Muscle layer of duodenum (tissue), 2 donors: Measurements from ENCODE around the gene JAK1.

ENCODE experiments used
- H3K27ac ChIP-seq: one replicate; pipeline ENCODE4 v1.7.0; 2013; ENCODE audit warnings: mild to moderate bottlenecking, low read length
- H3K27me3 ChIP-seq: one replicate; pipeline ENCODE4 v1.7.0; 2013; ENCODE audit warnings: low read depth, mild to moderate bottlenecking, control low read depth, low read length
- H3K36me3 ChIP-seq, 2 donors: one replicate each; pipeline ENCODE4 v1.7.0; 2013; ENCODE audit warnings: low read length in 2 of 2, control low read depth in 1 of 2, mild to moderate bottlenecking in 1 of 2; ENCODE audit not compliant: insufficient read depth in 2 of 2, control insufficient read depth in 1 of 2
- H3K4me1 ChIP-seq, 2 donors: one replicate each; pipeline ENCODE4 v1.7.0; 2013; ENCODE audit warnings: low read length in 2 of 2, mild to moderate bottlenecking in 2 of 2, control low read depth in 1 of 2, moderate library complexity in 1 of 2; ENCODE audit not compliant: insufficient read depth in 2 of 2, control insufficient read depth in 1 of 2
- H3K4me3 ChIP-seq, 2 donors: one replicate each; pipeline ENCODE4 v1.7.0; 2013; ENCODE audit warnings: low read length in 2 of 2, low read depth in 1 of 2, mild to moderate bottlenecking in 1 of 2
- H3K9me3 ChIP-seq, 2 donors: one replicate each; pipeline ENCODE4 v1.7.0; 2013; ENCODE audit warnings: low read length in 2 of 2, control low read depth in 1 of 2, mild to moderate bottlenecking in 1 of 2; ENCODE audit not compliant: control insufficient read depth in 1 of 2
- donor health status: healthy.

Gene JAK1

DNA sequence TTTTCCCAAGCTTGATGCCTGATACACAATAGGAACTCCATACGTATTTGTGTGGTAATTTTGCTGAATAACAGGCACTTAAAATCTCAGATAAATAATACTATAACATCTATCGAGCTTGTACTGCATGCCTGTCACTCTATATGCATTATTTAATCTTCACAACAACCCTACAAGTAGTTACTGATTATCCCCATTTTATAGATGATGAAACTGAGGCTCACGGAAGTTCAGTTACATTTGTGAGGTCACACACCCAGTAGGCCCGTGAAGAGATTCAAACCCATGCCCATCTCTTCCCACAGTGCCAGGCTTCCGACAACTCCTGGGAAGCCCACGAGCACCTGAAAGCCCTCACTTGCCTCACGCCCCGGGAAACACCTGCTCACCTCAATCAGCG is 122.7 kb downstream of the JAK1 start:
- Histone ChIP-seq H3K9me3 (no peaks in the 10 kb centered on the region), H3K27me3 (no peaks in the 10 kb centered on the region), H3K36me3 (peaks cover 63 to 87% of the 10 kb centered on the region in 2 donors), H3K4me3 (no peak overlapping the region), H3K4me1 (no peaks in the 10 kb centered on the region), H3K27ac (no peak overlapping the region)

DNA sequence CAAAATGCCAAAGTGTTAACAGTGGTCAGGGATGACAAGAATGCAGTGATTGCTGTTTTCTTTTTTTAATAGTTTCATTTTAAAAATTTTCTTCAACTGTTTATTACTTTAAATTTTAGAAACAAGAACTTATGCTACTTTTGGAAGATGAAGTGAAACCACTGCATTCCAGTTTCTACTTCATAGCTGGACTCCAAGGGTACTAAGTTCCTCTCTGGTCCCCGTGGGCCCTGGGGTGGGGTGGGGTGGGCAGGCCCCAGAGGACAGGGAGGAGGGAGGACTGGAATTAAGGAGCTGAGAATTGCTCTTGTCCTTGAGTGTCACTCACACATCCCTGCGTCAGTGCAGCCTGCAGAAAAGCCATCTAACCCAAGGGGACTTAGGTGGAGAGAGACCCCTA is 124.1 kb downstream of the JAK1 start:
- Histone ChIP-seq H3K9me3 (no peaks in the 10 kb centered on the region), H3K36me3 (peaks cover 74 to 90% of the 10 kb centered on the region in 2 donors), H3K4me3 (no peak overlapping the region), H3K27ac (no peak overlapping the region), H3K27me3 (no peaks in the 10 kb centered on the region), H3K4me1 (no peaks in the 10 kb centered on the region)

DNA sequence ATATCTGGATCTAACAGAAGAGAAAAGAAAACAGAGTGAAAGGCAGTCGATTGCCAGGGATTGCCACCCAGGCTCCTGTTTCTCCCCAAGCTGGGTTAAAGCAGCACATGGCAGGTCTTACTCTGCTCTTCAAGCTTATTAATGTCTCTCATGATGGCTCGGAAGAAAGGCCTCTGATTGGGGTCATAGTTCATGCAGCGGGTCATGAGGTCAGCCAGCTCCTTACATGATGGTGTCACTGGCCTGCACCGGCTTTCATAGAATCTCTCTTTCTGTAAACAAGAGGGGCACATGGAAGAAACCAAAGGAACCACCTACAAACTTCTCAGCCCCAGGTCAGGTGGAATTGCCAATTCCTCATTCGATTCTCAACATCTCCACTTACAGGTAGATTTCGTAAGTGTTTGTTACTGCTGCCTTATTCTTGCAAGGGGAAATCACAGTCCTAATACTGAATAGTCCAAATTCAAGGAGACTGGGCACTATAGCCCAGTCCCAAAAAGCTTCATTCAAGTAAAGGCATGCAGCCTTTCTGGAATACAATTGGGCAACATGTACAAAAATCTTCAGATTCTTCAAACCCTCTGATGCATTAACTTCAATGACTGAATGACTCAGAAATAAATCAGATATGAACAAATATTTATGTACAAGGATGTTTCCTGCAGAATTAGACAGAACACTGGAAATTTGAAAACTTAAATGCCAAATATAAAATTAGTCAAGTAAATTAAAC is 124.9 kb downstream of the JAK1 start:
- no peak overlapping the region for H3K27ac ChIP-seq

DNA sequence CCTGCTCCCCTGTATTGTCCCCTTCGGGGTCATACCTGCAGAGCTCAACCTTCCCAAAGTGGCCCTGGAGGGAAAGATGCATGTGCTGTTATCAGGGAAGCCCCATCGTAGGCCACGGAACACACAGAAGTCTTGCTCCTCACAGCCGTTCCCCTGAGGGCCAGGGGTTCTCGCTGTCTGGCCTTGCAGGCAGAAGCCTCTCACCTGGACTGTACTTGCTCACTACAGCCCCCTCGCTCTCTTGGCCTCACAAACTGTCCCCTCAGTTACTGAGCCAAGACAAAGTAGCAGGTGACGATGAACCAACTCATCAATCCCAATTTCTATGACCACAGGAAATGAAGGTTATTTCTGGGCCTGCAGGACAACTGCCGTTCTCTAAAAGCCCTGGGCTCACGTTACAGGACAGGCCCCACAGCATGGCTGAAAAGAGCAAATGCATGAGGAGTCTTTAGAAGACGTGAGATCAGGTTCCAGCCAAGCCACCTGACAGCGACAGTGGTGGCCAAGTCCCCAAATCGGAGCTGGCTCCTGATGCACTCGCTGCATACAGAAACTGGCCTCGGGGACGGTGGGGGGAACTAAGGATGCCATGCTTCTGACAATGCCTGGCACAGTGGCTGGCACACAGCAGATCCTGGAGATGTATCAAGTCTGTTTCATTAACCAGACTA is 126.5 kb downstream of the JAK1 start:
- Histone ChIP-seq H3K36me3 (peaks cover 80 to 86% of the 10 kb centered on the region in 2 donors), H3K9me3 (no peaks in the 10 kb centered on the region), H3K27me3 (no peaks in the 10 kb centered on the region), H3K4me3 (no peak overlapping the region), H3K4me1 (no peaks in the 10 kb centered on the region), H3K27ac (no peak overlapping the region)

More for the DNA sequence above, 124.9 kb downstream of the JAK1 start:
- no peaks in the 10 kb centered on the region for H3K4me1 ChIP-seq
- H3K4me3 ChIP-seq: no peak overlapping the region
- H3K27me3 ChIP-seq: no peaks in the 10 kb centered on the region
- no peaks in the 10 kb centered on the region for H3K9me3 ChIP-seq
- peaks cover 75 to 88% of the 10 kb centered on the region in 2 donors for H3K36me3 ChIP-seq

GRCh38 chr1:64839261-64839660 is 127.1 kb downstream of the JAK1 start:
- Histone ChIP-seq H3K27ac (no peak overlapping the region), H3K36me3 (peaks cover 81 to 85% of the 10 kb centered on the region in 2 donors), H3K9me3 (no peaks in the 10 kb centered on the region), H3K27me3 (no peaks in the 10 kb centered on the region), H3K4me1 (no peaks in the 10 kb centered on the region), H3K4me3 (no peak overlapping the region)

GRCh38 chr1:64838486-64838885 is 127.9 kb downstream of the JAK1 start:
- no peaks in the 10 kb centered on the region for H3K27me3 ChIP-seq
- H3K36me3 ChIP-seq: peaks cover 81 to 85% of the 10 kb centered on the region in 2 donors
- no peak overlapping the region for H3K4me3 ChIP-seq
- H3K4me1 ChIP-seq: no peaks in the 10 kb centered on the region
- H3K9me3 ChIP-seq: no peaks in the 10 kb centered on the region
- no peak overlapping the region for H3K27ac ChIP-seq

DNA sequence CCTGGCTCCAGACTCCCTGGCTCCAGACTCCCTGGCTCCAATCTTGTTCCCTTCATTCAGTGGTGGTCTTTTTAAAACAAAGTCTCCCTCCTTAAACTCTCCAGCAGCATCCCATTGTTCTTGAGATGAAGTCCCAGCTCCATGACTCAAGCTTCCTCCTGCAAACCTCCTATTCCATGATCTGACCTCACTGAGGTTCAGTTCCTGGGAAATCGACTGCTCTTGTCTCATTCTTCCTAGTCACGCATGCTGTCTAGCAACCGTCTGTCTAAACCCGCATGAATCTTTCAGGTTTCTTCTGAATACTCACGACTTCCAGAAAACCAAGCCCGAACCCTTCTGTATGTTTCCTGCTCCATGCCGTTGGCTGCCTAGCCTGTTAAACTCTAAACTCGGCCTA is 129.5 kb downstream of the JAK1 start:
- Histone ChIP-seq H3K4me1 (no peaks in the 10 kb centered on the region), H3K9me3 (no peaks in the 10 kb centered on the region), H3K4me3 (no peak overlapping the region), H3K27me3 (no peaks in the 10 kb centered on the region), H3K36me3 (peaks cover 82 to 90% of the 10 kb centered on the region in 2 donors), H3K27ac (no peak overlapping the region)

DNA sequence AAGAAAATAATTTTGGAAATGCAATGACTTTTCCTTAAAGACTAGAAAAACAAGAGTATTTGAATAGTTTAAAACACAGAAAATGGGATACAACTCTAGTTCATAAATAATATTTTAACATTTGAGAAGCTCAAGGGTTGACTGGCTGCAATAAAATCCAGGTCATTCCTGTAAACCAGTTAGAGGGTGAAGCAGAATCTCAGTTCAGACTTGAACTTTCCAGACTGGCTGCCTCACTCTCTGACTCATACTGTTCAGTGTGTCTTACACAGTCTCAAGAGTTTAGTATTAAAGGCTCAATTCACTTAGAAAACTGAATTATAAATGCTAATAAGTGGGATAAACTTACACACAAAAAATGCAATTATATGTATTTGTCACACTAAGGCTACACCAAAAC is 131.6 kb downstream of the JAK1 start:
- peaks cover 69 to 77% of the 10 kb centered on the region in 2 donors for H3K36me3 ChIP-seq
- H3K4me1 ChIP-seq: no peaks in the 10 kb centered on the region
- H3K9me3 ChIP-seq: no peaks in the 10 kb centered on the region
- H3K4me3 ChIP-seq: no peak overlapping the region
- H3K27ac ChIP-seq: no peak overlapping the region
- H3K27me3 ChIP-seq: no peaks in the 10 kb centered on the region

- no peaks in the 10 kb centered on the region for H3K9me3 ChIP-seq
- peaks cover 29 to 35% of the 10 kb centered on the region in 2 donors for H3K36me3 ChIP-seq
- H3K27ac ChIP-seq: no peak overlapping the region
- no peaks in the 10 kb centered on the region for H3K4me1 ChIP-seq
- no peaks in the 10 kb centered on the region for H3K27me3 ChIP-seq
- H3K4me3 ChIP-seq: no peak overlapping the region
Measured at GRCh38 chr1:64830030-64830651, 136.2 kb downstream of the JAK1 start.

GRCh38 chr1:64829411-64830029 is 136.8 kb downstream of the JAK1 start:
- H3K36me3 ChIP-seq: peaks cover 22 to 29% of the 10 kb centered on the region in 2 donors
- no peak overlapping the region for H3K4me3 ChIP-seq
- no peaks in the 10 kb centered on the region for H3K27me3 ChIP-seq
- no peak overlapping the region for H3K27ac ChIP-seq
- no peaks in the 10 kb centered on the region for H3K4me1 ChIP-seq
- H3K9me3 ChIP-seq: no peaks in the 10 kb centered on the region

DNA sequence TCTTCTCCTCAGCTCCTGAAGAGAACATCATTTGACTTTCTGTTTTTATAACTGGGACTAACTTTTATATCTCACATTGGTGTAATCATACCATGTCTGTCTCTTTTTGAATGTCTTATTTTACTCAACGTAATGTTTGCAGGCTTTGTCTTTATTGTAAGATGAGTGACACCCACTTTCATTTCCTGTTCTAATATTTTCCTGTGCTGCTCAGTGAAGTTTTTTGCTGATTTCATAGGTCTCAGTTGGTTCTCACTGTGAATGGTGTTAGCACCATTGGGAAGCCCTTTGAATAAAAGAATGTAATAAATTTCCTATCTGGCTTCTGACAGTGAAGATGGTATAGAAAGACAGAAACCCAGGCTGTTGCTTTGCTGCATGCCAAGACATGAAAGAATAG is 137.5 kb downstream of the JAK1 start:
- peaks cover 17 to 22% of the 10 kb centered on the region in 2 donors for H3K36me3 ChIP-seq
- no peaks in the 10 kb centered on the region for H3K4me1 ChIP-seq
- H3K27me3 ChIP-seq: no peaks in the 10 kb centered on the region
- H3K4me3 ChIP-seq: no peak overlapping the region
- H3K9me3 ChIP-seq: no peaks in the 10 kb centered on the region
- H3K27ac ChIP-seq: no peak overlapping the region
